OCI-LY7 (cell line): ENCODE data around the gene KRT3. TPM values are rescaled to one million over a fixed set of nuclear protein-coding genes. Genes with fewer than 3 reads are reported as not detected.

Experiments used
- BruUV-seq: library from RNA; stranded (reverse); fragments of 400-500 nt; replicated peaks from 2 replicates; lab custom pipeline; 2021; lab: Mats Ljungman, UMichigan
- CTCF ChIA-PET: fragments of 300-600 bp; sonication (Branson Sonifier 250); formaldehyde crosslinking; loops from one replicate; lab custom pipeline; 2022; ENCODE audit warnings: antibody characterized with exemption; ENCODE audit not compliant: unreplicated experiment; lab: Charles Lee
- POLR2A ChIA-PET: fragments of 300-600 bp; sonication (Branson Sonifier 250); formaldehyde crosslinking; loops from one replicate; lab custom pipeline; 2022; ENCODE audit warnings: antibody characterized with exemption; lab: Charles Lee
- DNase-seq: peaks from one replicate; pipeline ENCODE4 v3.0.0-alpha.2; 2015; ENCODE audit warnings: low spot score
- H2AFZ ChIP-seq: fragments of 200-600 bp; sonication (generic), shearing (Covaris generic); 2 replicates; pipeline ENCODE4 v1.6.1; 2014; ENCODE audit warnings: mild to moderate bottlenecking, antibody characterized with exemption, low read length, moderate library complexity
- H3K27ac ChIP-seq: fragments of 200-600 bp; sonication (generic); 2 replicates; pipeline ENCODE4 v1.5.1; 2014; ENCODE audit warnings: mixed run types, low read depth, mild to moderate bottlenecking, moderate library complexity, low read length, inconsistent platforms; ENCODE audit not compliant: poor library complexity, severe bottlenecking
- H3K36me3 ChIP-seq: fragments of 200-600 bp; sonication (generic); 2 replicates; pipeline ENCODE4 v1.6.1; 2014; ENCODE audit warnings: mild to moderate bottlenecking, antibody characterized with exemption, low read length, moderate library complexity, mixed read lengths; ENCODE audit not compliant: insufficient read depth
- H3K4me1 ChIP-seq: fragments of 200-600 bp; sonication (generic); 2 replicates; pipeline ENCODE4 v1.5.1; 2014; ENCODE audit warnings: mild to moderate bottlenecking, low read length; ENCODE audit not compliant: insufficient read depth, poor library complexity, severe bottlenecking
- H3K4me2 ChIP-seq: fragments of 200-600 bp; sonication (generic); 2 replicates; pipeline ENCODE4 v1.6.1; 2014; ENCODE audit warnings: mild to moderate bottlenecking, low read length
- H3K4me3 ChIP-seq: fragments of 200-600 bp; sonication (generic); 2 replicates; pipeline ENCODE4 v1.5.1; 2014; ENCODE audit warnings: mild to moderate bottlenecking, low read depth, low read length; ENCODE audit not compliant: poor library complexity, severe bottlenecking
- H3K79me2 ChIP-seq: fragments of 200-600 bp; sonication (generic); 2 replicates; pipeline ENCODE4 v1.6.1; 2016; ENCODE audit warnings: low read depth, mild to moderate bottlenecking, low read length, moderate library complexity, mixed read lengths; ENCODE audit not compliant: insufficient read depth
- H3K9me2 ChIP-seq: fragments of 200-600 bp; sonication (generic); 2 replicates; pipeline ENCODE4 v1.6.1; 2016; ENCODE audit warnings: mild to moderate bottlenecking, low read length, mixed read lengths; ENCODE audit not compliant: insufficient read depth
- H3K9me3 ChIP-seq: fragments of 200-600 bp; sonication (generic); 2 replicates; pipeline ENCODE4 v1.6.1; 2014; ENCODE audit warnings: mild to moderate bottlenecking, mixed run types, low read length, mixed read lengths
- H4K20me1 ChIP-seq: fragments of 200-600 bp; sonication (generic); 2 replicates; pipeline ENCODE4 v1.6.1; 2014; ENCODE audit warnings: mild to moderate bottlenecking, antibody characterized with exemption, low read length, moderate library complexity, mixed read lengths; ENCODE audit not compliant: insufficient read depth
- EZH2phosphoT487 ChIP-seq: fragments of 200-600 bp; sonication (generic); IDR thresholded peaks from 2 replicates; pipeline ENCODE4 v1.6.1; 2018; ENCODE audit warnings: low read depth, borderline replicate concordance, mild to moderate bottlenecking, mixed run types, antibody characterized with exemption, low read length, moderate library complexity, mixed read lengths
- intact Hi-C: fragments of 100-400 bp; cut with micrococcal nuclease; formaldehyde crosslinking; loops from one replicate; pipeline ENCODE4 v1.10.0; 2022; ENCODE audit not compliant: unreplicated experiment
- total RNA-seq, 2 experiments: library from RNA; depleted of rRNA in 1 of 2; stranded (reverse); fragments of >200 nt in 1 of 2; shearing (Covaris generic) in 1 of 2; gene quantifications; 2 replicates each; pipeline ENCODE4 v1.2.3, GENCODE V29; 2014 to 2022
- TF ChIP-seq, protein P1 (sequence below): fragments of 200-600 bp; sonication (generic); conservative IDR thresholded peaks from 2 replicates; pipeline ENCODE4 v1.5.1; 2014; ENCODE audit warnings: mild to moderate bottlenecking, antibody characterized with exemption, low read length, moderate library complexity, mixed read lengths

Gene KRT3
- total RNA-seq, 2 experiments from 2014 or later, result not detected

DNA sequence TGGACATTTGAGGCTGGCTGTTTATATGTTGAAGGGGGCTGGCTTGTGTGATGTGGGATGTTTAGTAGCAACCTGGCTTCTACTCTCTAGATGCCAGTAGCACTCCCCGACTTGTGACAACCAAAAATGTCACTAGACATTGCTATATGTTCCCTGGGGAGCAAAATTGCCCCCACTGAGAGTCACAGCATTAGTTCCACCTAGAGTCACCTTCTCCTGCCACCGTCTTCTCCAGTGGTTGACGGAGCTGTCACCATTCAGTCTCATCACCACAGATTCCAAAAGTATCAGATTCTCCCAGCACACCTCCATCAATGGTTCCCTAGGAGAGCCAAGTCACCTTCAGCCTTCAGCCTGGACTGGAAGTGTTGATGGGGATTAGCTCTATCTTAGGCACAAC, 11.0 kb downstream of the KRT3 start:
- TF ChIP-seq, protein P1, sequence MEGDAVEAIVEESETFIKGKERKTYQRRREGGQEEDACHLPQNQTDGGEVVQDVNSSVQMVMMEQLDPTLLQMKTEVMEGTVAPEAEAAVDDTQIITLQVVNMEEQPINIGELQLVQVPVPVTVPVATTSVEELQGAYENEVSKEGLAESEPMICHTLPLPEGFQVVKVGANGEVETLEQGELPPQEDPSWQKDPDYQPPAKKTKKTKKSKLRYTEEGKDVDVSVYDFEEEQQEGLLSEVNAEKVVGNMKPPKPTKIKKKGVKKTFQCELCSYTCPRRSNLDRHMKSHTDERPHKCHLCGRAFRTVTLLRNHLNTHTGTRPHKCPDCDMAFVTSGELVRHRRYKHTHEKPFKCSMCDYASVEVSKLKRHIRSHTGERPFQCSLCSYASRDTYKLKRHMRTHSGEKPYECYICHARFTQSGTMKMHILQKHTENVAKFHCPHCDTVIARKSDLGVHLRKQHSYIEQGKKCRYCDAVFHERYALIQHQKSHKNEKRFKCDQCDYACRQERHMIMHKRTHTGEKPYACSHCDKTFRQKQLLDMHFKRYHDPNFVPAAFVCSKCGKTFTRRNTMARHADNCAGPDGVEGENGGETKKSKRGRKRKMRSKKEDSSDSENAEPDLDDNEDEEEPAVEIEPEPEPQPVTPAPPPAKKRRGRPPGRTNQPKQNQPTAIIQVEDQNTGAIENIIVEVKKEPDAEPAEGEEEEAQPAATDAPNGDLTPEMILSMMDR, result no peak
- TF ChIP-seq EZH2phosphoT487, result no peak
- BruUV-seq, result no TSS peak
- no peaks in the 10 kb centered on the region for H3K4me1 ChIP-seq
- CTCF ChIA-PET, result no interaction called here
- H3K79me2 ChIP-seq, result no peaks in the 10 kb centered on the region
- no peaks in the 10 kb centered on the region for H3K9me2 ChIP-seq
- intact Hi-C loops, result no loop called here
- no peak overlapping the region for H2AFZ ChIP-seq
- no peaks in the 10 kb centered on the region for H4K20me1 ChIP-seq
- no peaks in the 10 kb centered on the region for H3K36me3 ChIP-seq
- POLR2A ChIA-PET, result no interaction called here
- H3K27ac ChIP-seq, result no peak overlapping the region
- no peak for DNase-seq
- H3K9me3 ChIP-seq, result no peaks in the 10 kb centered on the region
- no peak overlapping the region for H3K4me2 ChIP-seq
- H3K4me3 ChIP-seq, result no peak overlapping the region

DNA sequence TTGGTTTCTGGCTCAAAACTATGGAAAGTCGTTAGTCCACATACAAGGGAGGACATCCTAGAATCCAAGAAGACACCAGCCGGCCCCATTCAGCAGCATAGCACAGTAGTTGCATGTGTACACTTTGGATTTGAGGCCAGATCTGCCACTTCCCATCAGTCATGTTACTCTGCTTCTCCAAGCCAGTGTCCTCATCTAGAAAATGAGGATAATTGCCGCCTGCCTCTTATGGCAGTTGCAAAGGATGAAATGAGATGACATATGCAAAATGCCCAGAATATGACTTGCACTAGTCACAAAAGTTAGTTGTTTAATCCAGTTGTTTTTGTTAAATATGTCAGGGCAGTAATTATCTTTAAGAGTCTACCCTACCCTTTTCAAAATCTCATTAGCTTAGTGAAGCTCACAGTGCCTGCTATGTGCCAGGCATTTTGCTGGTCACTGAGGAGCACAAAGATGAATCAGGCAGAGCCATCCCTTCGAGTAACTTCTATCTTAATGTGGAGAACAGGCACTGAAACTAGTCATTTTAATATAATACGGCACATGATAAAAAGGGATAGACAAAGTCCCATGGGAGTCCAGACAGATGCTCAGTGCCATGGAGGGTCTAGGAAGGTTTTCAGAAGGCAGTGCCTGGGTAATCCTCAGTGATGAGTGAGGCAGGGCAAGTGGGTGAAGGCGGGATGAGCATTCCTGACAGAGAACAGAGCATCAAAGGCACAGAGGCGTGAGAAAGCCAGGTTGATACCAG, 12.2 kb downstream of the KRT3 start:
- H3K4me2 ChIP-seq, result no peak overlapping the region
- no peaks in the 10 kb centered on the region; the same call in 1 of the 2 replicates for H4K20me1 ChIP-seq
- CTCF ChIA-PET, result no interaction called here
- POLR2A ChIA-PET, result no interaction called here
- intact Hi-C loops, result no loop called here
- BruUV-seq, result no TSS peak
- H3K9me2 ChIP-seq, result no peaks in the 10 kb centered on the region
- H3K79me2 ChIP-seq, result no peaks in the 10 kb centered on the region
- no peak overlapping the region for H3K27ac ChIP-seq
- H3K9me3 ChIP-seq, result no peaks in the 10 kb centered on the region
- DNase-seq, result no peak
- TF ChIP-seq, protein P1, result no peak
- TF ChIP-seq EZH2phosphoT487, result no peak
- H2AFZ ChIP-seq, result no peak overlapping the region
- H3K4me1 ChIP-seq, result no peaks in the 10 kb centered on the region
- H3K4me3 ChIP-seq, result no peak overlapping the region
- no peaks in the 10 kb centered on the region for H3K36me3 ChIP-seq

DNA sequence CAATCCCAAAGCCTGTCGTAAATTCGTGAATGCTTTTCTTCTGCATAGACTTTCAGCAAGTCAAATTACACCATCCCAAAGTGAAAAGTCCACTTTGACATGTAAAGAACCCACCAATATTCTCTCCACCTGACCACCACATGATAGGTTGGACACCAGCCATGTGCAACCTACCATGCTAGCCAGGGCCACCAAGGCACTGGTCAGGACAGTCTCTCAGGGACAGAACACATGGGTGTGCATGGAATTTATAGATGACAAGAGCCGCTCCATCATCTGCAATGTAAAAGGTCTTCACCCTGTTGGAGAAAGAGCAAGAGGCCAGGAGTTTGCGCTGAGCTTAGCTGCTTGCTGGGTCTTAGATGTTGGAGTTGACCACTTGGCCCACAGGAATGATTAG, 13.4 kb downstream of the KRT3 start:
- no peak overlapping the region for H3K4me2 ChIP-seq
- no peaks in the 10 kb centered on the region for H3K9me3 ChIP-seq
- TF ChIP-seq EZH2phosphoT487, result no peak
- TF ChIP-seq, protein P1, result no peak
- H3K36me3 ChIP-seq, result no peaks in the 10 kb centered on the region
- intact Hi-C loops, result no loop called here
- H3K9me2 ChIP-seq, result no peaks in the 10 kb centered on the region
- no peak overlapping the region for H3K27ac ChIP-seq
- POLR2A ChIA-PET, result no interaction called here
- H4K20me1 ChIP-seq, result no peaks in the 10 kb centered on the region; the same call in 1 of the 2 replicates
- CTCF ChIA-PET, result no interaction called here
- H2AFZ ChIP-seq, result no peak overlapping the region
- no TSS peak for BruUV-seq
- no peak overlapping the region for H3K4me3 ChIP-seq
- H3K79me2 ChIP-seq, result no peaks in the 10 kb centered on the region
- no peaks in the 10 kb centered on the region for H3K4me1 ChIP-seq
- no peak for DNase-seq
